Fibroblast of peridontal ligament (primary cell): Measurements from ENCODE around the gene CYP4F8.

Source experiments
- DNase-seq: peaks from one replicate; pipeline ENCODE4 v3.0.0-alpha.2; 2010; ENCODE audit errors: extremely low read depth

CYP4F8 gene

DNA sequence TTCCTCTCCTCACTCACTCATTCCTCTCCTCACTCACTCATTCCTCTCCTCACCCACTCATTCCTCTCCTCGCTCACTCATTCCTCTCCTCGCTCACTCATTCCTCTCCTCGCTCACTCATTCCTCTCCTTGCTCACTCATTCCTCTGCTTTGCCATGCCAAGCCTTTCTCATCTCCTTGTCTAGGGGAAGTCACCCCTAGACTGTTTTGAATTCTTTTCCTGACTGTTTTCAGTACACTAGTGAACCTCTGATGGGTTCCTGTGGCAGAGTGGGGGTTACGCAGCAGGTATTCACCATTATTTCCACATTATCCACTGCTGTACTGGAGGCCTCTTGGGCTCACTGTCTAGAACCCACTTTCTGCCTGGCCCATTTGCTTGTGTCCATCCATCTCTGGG lies 1.2 kb downstream of the CYP4F8 start:
- DNase-seq, result no peak

DNA sequence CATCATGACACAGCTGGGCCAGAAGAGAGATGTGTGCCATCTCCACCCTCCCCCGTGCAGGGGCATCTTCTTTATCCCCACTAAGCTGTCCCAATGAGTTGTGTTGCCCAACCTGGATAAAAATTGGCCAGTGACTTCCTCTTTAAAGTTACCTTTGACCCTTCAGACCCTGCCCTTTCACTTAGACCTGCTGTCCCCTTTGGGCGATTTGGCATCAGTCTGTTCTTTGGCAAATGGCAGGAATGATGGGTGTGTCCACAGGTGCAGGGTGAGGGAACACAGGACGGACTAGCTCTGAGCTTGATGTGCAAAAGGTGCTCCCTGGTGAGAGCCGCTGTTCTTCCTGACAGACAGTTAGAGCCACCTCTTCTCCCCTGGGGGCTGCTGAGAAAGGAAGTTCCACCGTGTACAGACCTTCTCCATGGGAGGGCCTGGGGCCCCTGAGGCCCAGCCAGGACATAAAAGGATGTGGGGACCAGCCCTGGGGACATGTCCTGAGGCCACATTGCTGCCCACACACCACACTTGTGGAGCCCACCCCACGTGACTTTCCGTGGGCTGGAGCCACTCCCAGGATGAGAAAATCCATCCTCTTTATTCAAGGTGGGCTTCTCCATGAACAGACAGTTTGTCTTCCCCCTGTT lies 1.7 kb downstream of the CYP4F8 start:
- no peak for DNase-seq

DNA sequence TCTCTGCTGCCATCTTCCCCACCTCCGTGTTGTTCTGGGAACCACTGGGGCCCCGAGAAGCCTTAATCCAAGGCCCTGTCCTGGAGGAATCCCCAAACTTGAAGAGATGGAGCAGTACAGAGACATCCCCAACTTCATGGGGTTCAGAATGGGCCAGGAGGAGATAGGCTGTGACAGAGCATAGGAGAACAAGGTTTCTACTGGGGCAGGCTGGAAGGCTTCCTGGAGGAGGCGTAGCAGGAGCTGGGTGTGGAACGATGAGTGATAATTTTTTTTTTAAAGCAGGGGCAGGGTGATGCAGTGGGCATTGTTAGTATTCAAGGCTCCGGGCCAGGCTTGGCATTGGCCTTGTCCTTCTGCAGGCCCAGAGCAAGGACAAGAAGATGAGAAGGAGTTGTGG lies 3.3 kb downstream of the CYP4F8 start:
- DNase-seq, result no peak

DNA sequence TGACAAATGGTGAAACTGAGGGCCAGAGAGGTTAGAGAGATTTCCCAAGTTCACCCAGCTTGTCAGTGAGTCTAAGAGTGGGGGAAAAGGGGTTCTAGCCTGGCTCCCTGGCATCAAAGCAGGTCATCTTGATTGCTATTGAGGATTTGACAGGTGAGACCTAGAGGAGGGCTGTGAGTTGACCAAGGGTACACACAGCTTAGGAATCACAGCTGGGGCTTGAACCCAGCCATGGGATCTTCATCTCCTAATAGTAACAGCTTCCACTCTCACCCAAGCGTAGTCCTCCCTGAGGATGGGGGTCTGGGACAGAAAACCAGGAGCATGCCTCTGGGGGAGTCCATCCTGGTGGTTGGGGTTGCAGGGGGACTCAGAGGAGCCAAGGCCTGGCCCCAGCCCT lies 6.8 kb downstream of the CYP4F8 start:
- no peak for DNase-seq

DNA sequence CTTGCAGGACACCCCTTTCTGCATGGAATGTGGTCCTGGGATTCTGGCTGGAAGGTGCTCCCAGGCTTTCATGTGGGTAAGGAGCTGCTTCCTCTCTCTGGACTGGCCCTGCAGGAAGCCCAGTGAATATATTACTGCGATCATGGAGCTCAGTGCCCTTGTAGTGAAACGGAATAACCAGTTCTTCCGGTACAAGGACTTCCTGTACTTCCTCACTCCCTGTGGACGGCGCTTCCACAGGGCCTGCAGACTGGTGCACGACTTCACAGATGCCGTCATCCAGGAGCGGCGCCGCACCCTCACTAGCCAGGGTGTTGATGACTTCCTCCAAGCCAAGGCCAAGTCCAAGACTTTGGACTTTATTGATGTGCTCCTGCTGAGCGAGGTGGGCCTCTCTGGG lies 8.0 kb downstream of the CYP4F8 start:
- no peak for DNase-seq

DNA sequence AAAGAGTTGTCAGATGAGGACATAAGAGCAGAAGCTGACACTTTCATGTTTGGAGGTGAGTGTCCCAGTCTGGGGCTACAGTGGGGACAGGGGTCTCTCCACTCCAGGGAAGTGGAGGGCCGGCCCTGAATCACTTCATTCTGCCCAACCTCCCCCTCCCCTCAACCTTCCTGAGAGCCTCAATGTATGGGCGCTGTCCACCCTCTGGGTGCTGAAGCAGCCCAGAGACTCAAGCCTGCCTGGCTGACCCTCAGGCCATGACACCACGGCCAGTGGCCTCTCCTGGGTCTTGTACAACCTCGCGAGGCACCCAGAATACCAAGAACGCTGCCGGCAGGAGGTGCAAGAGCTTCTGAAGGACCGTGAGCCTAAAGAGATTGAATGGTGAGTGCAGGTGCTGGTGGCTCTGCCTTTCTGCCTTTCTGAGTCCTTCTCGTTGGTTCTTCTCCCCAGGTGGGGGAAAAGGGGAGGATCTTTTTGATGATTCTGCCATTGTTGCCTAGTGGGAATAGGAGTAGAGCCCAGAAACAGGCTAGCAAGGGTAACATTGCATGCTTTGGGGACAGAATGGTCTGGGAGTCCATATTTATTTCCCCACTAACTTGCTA lies 8.8 kb downstream of the CYP4F8 start:
- DNase-seq, result no peak

DNA sequence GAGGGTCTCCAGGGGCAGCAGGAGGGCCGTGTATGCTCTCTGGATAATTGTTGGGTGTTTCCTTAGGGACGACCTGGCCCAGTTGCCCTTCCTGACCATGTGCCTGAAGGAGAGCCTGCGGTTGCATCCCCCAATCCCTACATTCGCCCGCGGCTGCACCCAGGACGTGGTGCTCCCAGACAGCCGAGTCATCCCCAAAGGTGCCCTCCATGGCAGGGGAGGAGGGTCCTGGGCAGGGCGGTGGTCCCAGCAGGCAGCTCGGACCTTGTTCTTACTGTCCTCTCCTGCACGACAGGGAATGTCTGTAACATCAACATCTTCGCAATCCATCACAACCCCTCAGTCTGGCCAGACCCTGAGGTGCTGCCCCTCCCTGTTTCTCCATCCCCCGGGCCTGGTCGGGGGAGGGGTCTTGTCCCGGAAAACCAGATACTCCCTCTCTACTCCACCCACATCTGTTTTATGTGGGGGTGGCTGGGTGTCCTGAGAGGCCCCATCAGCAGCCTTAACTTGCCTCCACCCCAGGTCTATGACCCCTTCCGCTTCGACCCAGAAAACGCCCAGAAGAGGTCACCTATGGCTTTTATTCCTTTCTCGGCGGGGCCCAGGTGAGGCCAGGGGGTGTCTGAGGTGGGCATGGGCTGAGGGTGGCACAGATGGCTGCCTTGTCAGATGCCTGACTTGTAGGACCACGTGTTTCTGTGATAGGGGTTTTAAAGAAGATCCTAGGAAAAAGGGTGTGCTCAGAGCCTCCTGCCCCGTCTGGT lies 13.4 kb downstream of the CYP4F8 start:
- DNase-seq, result no peak

DNA sequence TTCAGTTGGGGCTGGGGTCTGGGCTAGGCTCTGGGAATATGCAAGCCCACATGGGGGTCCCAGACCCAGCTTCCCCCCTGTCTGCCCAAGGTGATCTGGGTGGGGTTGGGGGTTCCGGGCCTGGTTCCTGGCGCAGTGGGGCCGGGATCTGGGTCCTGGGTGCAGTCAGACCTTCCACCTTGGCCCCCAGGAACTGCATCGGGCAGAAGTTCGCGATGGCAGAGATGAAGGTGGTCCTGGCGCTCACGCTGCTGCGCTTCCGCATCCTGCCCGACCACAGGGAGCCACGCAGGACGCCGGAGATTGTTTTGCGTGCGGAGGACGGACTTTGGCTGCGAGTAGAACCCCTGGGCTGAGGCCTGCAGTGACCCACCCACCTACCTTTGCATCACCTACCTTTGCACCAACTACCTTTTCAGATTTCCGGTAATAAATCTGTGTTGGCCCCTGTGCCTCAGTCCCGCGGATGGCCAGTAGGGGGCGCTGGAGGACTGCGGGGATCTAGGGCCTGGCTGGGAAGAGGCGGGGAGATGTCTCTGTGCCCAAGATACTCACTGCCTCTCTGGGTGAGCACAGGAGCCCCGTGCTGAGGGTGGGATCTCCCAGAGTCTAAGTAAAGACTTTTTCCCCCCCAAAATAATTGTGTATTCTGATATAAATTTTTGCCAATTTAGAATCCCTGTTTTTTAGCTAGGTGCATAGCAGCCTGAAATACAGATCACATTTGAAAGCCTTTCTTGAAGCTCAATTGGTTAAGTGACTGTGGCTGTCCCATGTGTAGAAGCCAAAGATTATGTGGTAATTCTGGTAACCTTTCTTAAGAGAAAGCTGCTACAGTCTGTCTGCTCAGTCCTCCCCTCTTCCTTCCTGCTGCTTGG lies 14.2 kb downstream of the CYP4F8 start:
- DNase-seq, result peak; percentile 38

DNA sequence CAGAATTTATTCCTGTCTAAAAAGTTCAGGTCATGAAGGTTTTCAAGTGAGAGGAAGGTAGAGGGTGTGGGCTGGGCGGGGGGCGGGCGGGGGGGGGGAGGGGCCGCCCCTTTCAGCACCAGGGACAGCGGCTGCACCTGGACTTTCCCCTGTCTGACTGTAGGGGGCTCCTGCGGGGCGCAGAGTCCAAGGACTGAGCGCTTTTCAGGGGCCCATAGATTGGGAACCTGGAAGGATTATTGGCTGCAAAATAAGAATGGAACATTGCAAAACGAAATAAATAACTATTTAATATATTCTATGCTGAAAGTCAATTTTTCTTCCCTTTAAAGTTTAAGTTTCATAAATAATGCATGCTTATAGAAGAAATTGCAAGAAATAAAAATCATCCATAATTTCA lies 16.8 kb downstream of the CYP4F8 start:
- DNase-seq, result no peak

DNA sequence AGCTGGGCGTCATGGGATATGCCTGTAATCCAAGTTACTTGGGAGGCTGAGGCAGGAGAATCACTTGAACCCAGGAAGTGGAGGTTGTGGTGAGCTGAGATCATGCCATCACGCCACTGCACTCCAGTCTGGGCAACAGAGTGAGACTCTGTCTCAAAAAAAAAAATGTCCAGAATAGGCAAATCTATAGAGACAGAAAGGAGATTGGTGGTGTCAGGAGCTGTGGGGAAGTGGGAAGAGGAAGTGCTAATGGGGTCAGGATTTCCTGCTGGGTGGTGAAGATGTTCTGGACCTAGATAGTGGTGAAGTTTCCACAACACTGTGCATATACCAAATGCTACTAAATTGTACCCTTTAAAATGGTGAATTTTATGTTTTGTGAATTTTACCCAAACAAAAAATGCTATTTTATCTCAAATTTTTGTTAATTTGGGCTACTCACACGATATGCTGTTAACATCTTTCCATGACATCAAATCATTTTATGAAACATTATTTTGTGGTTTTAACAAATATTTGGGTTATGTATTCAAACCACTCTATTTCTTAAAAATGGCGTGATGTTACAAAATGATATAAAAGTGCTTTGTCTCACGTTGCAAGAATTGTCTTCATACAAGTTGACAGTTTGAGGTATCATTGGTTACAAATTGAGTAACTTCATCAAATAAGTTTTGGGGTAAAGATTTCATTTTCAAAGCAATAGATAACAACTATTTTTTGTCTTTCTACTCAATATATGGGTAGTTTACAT lies 18.2 kb downstream of the CYP4F8 start:
- DNase-seq, result no peak

DNA sequence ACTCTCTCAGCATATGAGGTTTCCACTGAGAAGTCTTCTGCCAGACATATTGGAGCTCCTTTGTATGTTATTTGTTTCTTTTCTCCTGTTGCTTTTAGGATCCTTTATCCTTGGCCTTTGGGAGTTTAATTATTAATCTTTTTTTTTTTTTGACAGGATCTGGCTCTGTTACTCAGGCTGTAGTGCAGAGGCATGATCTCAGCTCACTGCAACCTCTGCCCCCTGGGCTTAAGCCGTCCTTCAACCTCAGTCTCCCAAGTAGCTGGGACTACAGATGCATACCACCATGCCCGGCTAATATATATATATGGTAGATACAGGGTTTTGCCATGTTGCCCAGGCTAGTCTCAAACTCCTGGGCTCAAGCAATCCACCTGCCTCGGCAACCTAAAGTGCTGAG lies 19.1 kb downstream of the CYP4F8 start:
- DNase-seq, result no peak

DNA sequence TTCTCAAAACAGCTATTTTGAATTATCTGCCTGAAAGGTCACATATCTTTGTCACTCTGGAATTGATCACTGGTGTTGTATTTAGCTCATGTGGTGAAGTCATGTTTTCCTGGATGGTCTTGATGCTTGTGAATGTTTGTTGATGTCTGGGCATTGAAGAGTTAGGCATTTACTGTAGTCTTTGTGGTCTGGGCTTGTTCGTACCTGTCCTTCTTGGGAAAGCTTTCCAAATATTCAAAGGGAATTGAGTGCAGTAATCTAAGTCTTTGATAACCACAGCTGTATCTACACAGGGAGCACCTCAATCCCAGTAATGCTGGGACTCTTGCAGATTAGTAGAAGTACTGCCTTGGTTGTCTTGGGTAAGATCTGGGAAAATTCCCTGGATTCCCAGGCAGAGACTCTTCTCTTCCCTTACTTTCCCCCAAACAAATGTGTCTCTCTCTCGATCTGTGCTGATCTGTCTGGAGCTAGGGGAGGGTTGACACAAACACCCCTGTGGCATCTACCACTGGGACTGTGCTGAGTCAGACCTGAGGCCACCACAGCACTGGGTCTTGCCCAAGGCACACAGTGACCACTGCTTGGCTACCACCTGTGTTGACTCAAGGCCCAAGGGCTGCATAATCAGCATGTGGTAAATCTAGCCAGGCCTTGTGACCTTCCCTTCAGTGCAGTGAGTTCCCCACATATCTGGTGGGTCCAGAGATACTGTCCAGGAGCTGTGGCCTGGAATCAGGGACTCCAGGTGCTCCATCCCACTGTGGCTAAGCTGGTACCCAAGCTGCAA lies 20.2 kb downstream of the CYP4F8 start:
- no peak for DNase-seq

DNA sequence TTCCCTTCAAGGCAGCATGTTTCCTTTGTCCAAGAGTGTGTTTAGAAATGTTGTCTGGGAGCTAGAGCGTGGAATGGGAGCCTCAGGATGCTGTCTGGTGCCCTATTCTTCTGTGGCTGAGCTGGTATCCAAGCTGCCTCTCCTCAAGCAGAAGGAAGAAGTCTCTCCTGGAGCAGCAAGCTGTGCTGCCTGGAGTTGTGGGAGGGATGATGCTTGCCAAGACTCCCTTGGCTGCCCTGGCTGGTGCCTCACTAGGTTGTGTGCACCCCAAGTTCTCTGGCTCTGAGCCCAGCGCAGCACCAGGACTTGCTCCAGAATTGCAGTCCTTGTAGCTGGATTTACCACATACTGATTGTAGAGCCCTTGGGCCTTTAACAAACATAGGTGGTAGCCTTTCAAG lies 21.0 kb downstream of the CYP4F8 start:
- no peak for DNase-seq

DNA sequence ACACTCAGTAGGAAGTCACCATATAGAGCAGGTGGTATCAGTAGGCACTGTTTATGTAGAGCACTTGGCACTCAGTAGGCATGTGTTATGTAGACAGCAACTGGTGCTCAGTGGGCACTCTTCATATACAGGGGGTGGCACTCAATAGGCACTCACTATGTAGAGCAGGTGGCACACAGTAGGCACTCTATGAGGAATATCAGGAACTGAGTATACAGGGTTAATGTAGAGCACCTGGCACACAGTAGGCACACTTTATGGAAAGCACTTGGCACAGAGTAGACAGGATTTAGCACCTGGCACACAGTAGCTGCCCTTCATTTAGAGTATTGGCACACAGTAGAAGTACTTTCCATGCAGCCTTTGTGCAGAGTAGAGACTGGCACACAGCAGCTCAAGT lies 24.6 kb downstream of the CYP4F8 start:
- no peak for DNase-seq

DNA sequence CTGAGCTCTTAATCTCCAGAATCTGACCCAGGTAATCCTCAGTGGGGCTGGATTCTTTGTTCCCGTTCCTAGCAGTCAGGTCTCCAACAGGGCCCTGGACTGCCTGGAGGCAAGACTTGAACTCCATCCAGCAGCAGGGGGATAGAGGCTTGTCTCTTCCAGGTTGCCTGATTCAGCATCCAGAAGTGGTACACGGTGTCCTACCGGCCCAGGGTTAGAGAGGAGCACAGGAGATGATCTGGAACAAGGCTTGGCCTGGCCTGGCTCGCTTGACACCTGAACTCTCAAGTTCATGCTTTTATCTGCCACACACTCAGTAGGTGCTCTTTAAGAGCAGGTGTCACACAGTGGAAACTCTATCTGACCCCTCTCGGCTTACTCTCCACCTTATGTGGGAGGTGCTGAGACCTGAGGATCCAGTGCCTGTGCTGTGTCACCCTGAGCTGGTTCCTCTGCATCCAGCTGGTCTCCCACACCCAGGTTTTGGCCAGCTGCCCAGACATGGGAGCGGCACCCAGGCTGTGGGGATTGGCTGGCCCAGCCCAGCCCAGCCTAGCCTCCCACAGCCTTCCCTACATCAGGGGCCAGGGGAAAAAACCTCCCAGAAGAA lies 25.4 kb downstream of the CYP4F8 start, which contains the start of gene CYP4F3:
TSS of gene CYP4F3 (plus strand) at position 604 of the 610 bp plus-strand sequence. CDS start 519 bp downstream, outside the sequence.
- DNase-seq, result no peak

DNA sequence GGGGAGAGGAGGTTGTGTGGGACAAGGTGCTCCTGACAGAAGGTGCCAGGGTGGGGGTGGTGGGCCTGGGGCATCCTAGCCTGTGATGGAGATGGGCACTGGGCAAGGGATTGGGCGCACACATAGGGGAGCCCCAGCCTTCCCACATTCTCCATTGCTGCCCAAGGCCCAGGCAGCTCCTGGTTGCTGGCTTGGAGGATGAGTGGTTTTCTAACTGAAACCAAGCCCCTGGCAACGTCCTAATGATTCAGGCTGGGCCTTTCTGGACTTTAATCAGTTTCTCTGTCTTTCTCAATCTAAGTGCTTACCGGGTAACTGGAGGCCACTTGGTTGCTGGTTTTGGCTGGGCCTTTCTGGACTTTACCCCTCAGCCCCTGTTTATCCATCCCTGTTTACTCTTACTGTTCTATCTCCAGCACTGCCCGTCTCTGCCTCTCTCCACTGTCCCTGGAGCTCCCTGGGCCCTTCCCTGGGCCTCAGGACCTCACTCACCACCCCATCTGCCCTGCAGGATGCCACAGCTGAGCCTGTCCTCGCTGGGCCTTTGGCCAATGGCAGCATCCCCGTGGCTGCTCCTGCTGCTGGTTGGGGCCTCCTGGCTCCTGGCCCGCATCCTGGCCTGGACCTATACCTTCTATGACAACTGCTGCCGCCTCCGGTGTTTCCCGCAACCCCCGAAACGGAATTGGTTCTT lies 26.0 kb downstream of the CYP4F8 start:
- no peak for DNase-seq

DNA sequence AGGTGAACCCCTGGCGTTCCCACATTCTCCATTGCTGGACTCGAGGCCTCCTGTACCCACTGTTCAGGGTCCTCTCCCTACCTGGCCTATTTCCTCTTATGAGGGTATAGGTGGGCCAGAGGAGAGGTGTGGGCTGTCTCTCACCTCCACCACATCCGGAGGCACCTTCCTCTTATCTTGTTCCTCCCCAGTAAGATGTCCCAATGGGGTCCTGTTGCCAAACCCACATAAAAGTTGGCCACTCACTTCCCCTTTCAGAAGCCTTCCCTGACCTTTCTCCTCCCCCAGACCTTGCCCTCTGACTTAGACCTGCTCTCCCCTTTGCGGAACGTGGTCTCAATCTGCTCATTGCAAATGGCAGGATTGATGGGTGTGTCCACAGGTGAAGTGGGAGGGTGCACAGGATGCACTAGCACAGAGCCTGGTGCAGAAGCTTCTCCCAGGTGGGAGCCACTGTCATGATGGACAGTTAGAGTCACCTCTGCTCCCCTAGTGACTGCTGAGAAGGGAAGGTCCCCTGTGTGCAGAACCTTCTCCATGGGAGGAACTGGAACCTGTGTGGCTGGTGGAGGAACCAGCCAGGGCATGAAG lies 27.0 kb downstream of the CYP4F8 start:
- no peak for DNase-seq

DNA sequence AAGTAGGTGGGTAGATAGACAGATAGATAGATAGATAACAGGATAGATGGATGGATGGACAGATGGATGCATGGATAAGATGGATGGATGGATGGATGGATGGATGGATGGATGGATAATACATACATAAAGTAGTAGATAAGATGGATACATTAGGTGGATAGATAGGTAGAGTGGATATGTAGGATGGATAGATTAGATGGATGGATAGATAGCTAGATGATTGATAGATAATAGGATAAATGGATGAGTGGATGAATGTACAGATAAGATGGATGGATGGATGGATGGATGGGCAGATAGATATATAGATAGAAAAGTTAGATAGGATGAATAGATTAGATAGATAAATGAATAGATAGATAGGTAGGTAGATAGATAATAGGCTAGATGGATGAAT lies 27.8 kb downstream of the CYP4F8 start:
- DNase-seq, result no peak

DNA sequence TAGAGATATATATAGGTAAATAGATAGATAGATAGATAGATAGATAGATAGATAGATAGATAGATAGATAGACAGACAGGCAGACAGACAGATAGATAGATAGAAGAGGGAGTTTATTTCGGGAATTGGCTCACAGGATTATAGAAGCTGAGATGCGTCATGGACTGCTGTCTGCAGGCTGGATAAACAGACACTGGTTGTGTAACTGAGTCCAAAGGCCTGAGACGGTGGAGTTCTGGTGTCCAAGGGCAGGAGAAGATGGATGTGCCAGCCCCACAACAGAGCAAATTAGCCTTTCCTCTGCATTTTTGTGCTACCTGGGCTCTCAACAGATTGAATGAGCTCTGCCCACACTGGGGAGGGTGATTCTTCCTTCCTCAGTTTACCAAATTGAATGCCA lies 28.4 kb downstream of the CYP4F8 start:
- no peak for DNase-seq
